GM13977 (cell line): ENCODE results near the gene PJVK.

Experiments used
- DNase-seq: peaks from one replicate; pipeline ENCODE4 v3.0.0; 2012; ENCODE audit warnings: low spot score
- in situ Hi-C: fragments of 300-500 bp; cut with MboI; formaldehyde crosslinking; loops from one replicate; pipeline ENCODE4 v1.12.0; 2022; ENCODE audit warnings: low sequenced_read_pairs, low pct_unique_long_range_greater_than_20kb, mixed read lengths, inconsistent platforms; ENCODE audit not compliant: unreplicated experiment
- TF ChIP-seq, protein P1 (sequence below): IDR thresholded peaks from 2 replicates; pipeline ENCODE4 v1.5.1; 2012; ENCODE audit warnings: mild to moderate bottlenecking, control low read depth; ENCODE audit not compliant: insufficient read depth; ENCODE audit errors: extremely low read depth, missing control alignments

The PJVK gene

DNA sequence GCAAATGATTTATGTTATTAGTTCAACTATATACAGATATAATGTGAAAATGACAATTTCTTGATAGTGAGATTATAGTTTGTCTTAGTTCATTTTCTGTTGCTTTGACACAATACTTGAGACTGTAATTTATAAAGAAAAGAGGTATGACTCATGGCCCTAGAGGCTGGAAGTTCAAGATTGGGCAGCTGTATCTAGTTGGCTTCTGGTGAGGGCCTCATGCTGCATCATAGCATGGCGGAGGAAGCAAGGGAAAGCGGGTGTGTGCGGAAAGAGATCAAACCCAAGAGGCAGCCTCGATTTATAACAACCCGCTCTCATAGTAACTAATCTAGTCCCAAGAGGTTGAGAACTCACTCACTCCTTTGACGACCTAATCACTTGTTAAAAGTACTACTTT lies 40.4 kb downstream of the PJVK start:
- TF ChIP-seq, protein P1, sequence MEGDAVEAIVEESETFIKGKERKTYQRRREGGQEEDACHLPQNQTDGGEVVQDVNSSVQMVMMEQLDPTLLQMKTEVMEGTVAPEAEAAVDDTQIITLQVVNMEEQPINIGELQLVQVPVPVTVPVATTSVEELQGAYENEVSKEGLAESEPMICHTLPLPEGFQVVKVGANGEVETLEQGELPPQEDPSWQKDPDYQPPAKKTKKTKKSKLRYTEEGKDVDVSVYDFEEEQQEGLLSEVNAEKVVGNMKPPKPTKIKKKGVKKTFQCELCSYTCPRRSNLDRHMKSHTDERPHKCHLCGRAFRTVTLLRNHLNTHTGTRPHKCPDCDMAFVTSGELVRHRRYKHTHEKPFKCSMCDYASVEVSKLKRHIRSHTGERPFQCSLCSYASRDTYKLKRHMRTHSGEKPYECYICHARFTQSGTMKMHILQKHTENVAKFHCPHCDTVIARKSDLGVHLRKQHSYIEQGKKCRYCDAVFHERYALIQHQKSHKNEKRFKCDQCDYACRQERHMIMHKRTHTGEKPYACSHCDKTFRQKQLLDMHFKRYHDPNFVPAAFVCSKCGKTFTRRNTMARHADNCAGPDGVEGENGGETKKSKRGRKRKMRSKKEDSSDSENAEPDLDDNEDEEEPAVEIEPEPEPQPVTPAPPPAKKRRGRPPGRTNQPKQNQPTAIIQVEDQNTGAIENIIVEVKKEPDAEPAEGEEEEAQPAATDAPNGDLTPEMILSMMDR: no peak
- in situ Hi-C loops: no loop called here
- DNase-seq: no peak

DNA sequence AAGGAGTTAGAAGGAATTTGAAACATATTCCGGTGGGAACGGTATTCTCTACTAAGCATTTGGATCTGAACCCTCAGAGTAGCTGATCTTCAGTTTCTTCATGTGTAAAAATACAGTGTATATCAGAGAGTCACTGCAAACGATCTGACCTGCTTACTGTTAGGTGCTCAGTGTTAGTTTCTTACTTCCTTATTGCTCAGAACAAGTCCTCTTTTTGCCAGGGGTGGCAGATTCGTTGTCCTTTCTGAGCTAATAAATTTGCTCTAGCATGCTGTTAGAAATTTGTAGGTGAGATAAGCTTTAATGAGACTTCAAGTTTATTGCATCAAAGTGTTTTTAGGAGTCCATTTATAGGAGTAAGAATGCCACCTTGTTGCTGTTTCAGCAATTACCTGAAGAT lies 44.9 kb downstream of the PJVK start:
- in situ Hi-C loops: no loop called here
- no peak for DNase-seq
- TF ChIP-seq, protein P1: no peak

DNA sequence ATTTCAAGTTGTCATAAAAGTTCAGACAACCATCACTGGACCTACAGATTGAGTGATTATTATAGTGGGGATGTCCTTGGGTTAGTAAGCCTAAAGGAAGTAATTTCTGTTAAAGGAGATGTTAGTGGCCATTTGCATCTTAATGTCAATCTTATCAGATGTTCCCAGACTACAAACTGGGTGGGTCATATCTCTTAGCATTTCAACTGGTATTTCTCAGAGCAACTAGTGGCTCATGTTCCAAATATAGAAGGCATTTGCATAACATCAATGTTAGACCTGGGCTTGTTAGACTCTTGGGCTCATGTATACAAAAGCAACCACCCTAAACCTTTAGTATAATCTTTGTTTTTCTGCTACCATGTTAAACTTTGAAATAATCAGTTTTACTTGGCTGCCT lies 47.0 kb downstream of the PJVK start:
- in situ Hi-C loops: no loop called here
- TF ChIP-seq, protein P1: no peak
- no peak for DNase-seq

DNA sequence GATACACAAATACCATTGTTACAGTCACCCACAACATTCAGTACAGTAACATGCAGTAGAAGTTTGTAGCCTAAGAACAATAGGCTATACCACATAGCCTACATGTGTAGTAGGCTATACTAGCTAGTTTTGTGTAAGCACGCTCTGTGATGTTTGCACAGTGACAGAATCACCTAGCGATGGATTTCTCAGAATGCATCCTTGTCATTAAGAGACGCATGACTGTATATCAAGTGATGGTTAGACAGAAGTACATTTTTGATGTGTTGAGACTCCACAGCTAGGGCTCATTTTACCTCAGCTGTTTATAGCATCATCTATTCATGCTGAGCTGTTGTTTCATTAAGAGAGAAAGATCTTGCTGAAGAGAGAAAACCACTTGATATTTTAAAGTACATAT lies 48.5 kb downstream of the PJVK start:
- TF ChIP-seq, protein P1: no peak
- in situ Hi-C loops: no loop called here
- no peak for DNase-seq

DNA sequence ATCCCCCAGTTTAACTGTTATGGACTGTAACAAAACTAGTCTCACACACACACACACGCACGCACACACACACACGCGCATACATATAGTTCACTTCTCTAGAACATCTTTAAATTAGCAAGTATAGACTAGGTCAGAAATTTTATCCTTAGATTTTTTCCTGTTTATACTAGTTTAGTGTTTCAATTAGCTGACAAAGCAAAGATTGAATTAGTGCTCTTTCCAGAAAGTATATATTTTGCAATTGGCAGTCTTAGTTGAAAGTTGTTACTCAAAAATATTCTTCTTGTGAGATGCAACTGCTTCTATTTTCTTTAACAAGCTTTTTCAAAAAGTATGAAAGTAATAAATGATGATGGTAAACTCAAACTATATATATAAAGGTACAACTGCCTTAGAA lies 51.6 kb downstream of the PJVK start:
- TF ChIP-seq, protein P1: no peak

DNA sequence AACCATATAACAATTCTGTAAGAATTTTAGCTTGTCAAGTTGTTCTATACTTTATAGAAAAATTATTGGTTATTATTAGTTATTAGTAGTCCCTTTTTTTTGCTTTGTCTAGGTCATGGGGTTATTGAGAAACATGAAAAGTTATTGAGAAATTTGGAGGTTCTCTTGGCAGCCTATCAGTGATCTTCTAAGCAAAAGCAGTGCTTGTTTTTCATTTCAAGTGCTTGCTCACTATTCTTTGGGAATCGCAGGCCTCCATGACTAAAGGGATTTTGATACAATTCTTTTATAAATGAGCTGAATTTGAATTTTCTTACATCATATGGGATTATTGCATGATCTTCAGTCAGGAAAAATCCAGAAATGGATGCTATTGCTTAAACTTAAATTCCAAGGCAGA lies 54.9 kb downstream of the PJVK start:
- TF ChIP-seq, protein P1: no peak
- in situ Hi-C loops: no loop called here
- no peak for DNase-seq

More for the DNA sequence above, 51.6 kb downstream of the PJVK start:
- DNase-seq: no peak
- in situ Hi-C loops: no loop called here

DNA sequence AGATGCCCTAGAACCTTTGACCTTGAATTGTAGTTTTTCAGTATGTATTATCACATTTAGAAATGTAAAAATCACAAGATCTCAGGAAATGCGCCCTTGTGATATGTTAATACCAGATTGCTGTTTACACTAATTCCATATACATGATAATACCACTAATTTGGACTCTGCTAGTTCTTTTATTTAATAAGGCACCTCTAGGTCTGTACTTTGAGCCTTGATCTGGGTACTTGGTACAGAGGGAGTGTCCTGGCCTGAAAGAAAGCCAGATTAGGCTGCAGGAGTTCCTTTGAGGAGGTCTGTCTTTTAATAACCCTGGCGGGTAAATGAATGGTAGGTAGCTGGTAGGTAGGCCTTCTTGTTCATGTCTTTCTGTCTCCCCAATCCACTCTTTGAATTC lies 55.3 kb downstream of the PJVK start:
- TF ChIP-seq, protein P1: no peak
- in situ Hi-C loops: no loop called here
- no peak for DNase-seq
